Activated naive CD8-positive, alpha-beta T cell treated with anti-CD3 and anti-CD28 coated beads, Interleukin-2, amount 10 ng/mL, durations not matched to agents 7 days and 5 days (primary cell): ENCODE data around the gene SOX2. TPM values are rescaled to one million over a fixed set of nuclear protein-coding genes. Genes with fewer than 3 reads are reported as not detected.

Source experiments
- ATAC-seq: fragments of 150-1000 bp; cut with Tn5 transposase; one replicate; pipeline ENCODE4 v1.10.0; 2021; ENCODE audit warnings: low read depth, moderate library complexity
- POLR2A ChIA-PET: fragments of 350-600 bp; sonication (Branson Sonifier 250); formaldehyde crosslinking; loops from one replicate; lab custom pipeline; 2021; ENCODE audit warnings: antibody characterized with exemption; lab: Charles Lee
- DNase-seq: peaks from one replicate; pipeline ENCODE4 v3.0.0; 2021
- H3K27ac Mint-ChIP-seq: one replicate; pipeline ENCODE4 v1.8.0; 2022; ENCODE audit warnings: mild to moderate bottlenecking, mixed read lengths
- H3K27me3 Mint-ChIP-seq: one replicate; pipeline ENCODE4 v1.8.0; 2022; ENCODE audit warnings: mild to moderate bottlenecking, moderate library complexity, mixed read lengths
- H3K36me3 Mint-ChIP-seq: one replicate; pipeline ENCODE4 v1.8.0; 2021; ENCODE audit warnings: mild to moderate bottlenecking, mixed read lengths
- H3K4me1 Mint-ChIP-seq: one replicate; pipeline ENCODE4 v1.8.0; 2021; ENCODE audit warnings: mixed read lengths
- H3K4me3 Mint-ChIP-seq: one replicate; pipeline ENCODE4 v1.8.0; 2022; ENCODE audit warnings: mild to moderate bottlenecking, moderate library complexity, mixed read lengths
- H3K9me3 Mint-ChIP-seq: one replicate; pipeline ENCODE4 v1.8.0; 2021; ENCODE audit warnings: mixed read lengths
- total RNA-seq, 2 experiments: library from RNA; stranded (reverse); gene quantifications; one replicate each; pipeline ENCODE4 v1.2.3, GENCODE V29; 2021

Gene SOX2
- total RNA-seq, result not detected

- Mint-ChIP-seq H3K4me3 (no peak within 1 kb of the TSS), H3K4me1 (peaks cover 2% of the 10 kb centered on the region), H3K36me3 (no peaks in the 10 kb centered on the region), H3K27ac (peak within 1 kb of the TSS; percentile 65), H3K9me3 (no peaks in the 10 kb centered on the region), H3K27me3 (peaks cover 72% of the 10 kb centered on the region)
- ATAC-seq, result no peak
- DNase-seq, result no peak
- POLR2A ChIA-PET, result no interaction called here
These were observed at the start of gene SOX2 for GRCh38 chr3:181711325-181712135. Gene SOX2, plus strand, starts transcription at chr3:181711925. Its CDS starts 436 bp downstream, at chr3:181712361.

- POLR2A ChIA-PET, result no interaction called here
- ATAC-seq, result no peak
- H3K36me3 Mint-ChIP-seq, result no peaks in the 10 kb centered on the region
These were observed 28.2 kb upstream of the SOX2 start for GRCh38 chr3:181683563-181683962.

GRCh38 chr3:181687190-181687589, 24.5 kb upstream of the SOX2 start:
- H3K9me3 Mint-ChIP-seq, result no peaks in the 10 kb centered on the region
- DNase-seq (no peak), ATAC-seq (no peak)
- POLR2A ChIA-PET, result no interaction called here
- H3K4me1 Mint-ChIP-seq, result no peaks in the 10 kb centered on the region
- no peak overlapping the region for H3K4me3 Mint-ChIP-seq
- H3K36me3 Mint-ChIP-seq, result no peaks in the 10 kb centered on the region
- no peak overlapping the region for H3K27ac Mint-ChIP-seq
- H3K27me3 Mint-ChIP-seq, result peaks cover 10% of the 10 kb centered on the region

More at GRCh38 chr3:181683563-181683962, 28.2 kb upstream of the SOX2 start:
- no peak overlapping the region for H3K4me3 Mint-ChIP-seq
- DNase-seq, result no peak
- no peak overlapping the region for H3K27ac Mint-ChIP-seq
- no peaks in the 10 kb centered on the region for H3K4me1 Mint-ChIP-seq
- H3K27me3 Mint-ChIP-seq, result no peaks in the 10 kb centered on the region
- H3K9me3 Mint-ChIP-seq, result no peaks in the 10 kb centered on the region

- ATAC-seq, result no peak
- Mint-ChIP-seq H3K27me3 (peaks cover 10% of the 10 kb centered on the region), H3K9me3 (no peaks in the 10 kb centered on the region), H3K4me3 (no peak overlapping the region), H3K27ac (no peak overlapping the region), H3K4me1 (no peaks in the 10 kb centered on the region), H3K36me3 (no peaks in the 10 kb centered on the region)
- no peak for DNase-seq
- POLR2A ChIA-PET, result no interaction called here
These were observed 24.0 kb upstream of the SOX2 start for GRCh38 chr3:181687731-181688130.

- Mint-ChIP-seq H3K36me3 (no peaks in the 10 kb centered on the region), H3K4me3 (no peak overlapping the region), H3K4me1 (no peaks in the 10 kb centered on the region), H3K27me3 (peaks cover 20% of the 10 kb centered on the region), H3K27ac (no peak overlapping the region), H3K9me3 (no peaks in the 10 kb centered on the region)
- no peak for ATAC-seq
- POLR2A ChIA-PET, result no interaction called here
- no peak for DNase-seq
These were observed 22.2 kb upstream of the SOX2 start for GRCh38 chr3:181689546-181689945.

GRCh38 chr3:181690769-181691168, 21.0 kb upstream of the SOX2 start:
- Mint-ChIP-seq H3K36me3 (no peaks in the 10 kb centered on the region), H3K4me1 (peaks cover 2% of the 10 kb centered on the region), H3K9me3 (no peaks in the 10 kb centered on the region), H3K27me3 (peaks cover 29% of the 10 kb centered on the region), H3K27ac (no peak overlapping the region), H3K4me3 (no peak overlapping the region)
- POLR2A ChIA-PET, result no interaction called here
- DNase-seq (no peak), ATAC-seq (no peak)

- no peaks in the 10 kb centered on the region for H3K36me3 Mint-ChIP-seq
- DNase-seq, result no peak
- H3K27me3 Mint-ChIP-seq, result peaks cover 38% of the 10 kb centered on the region
- H3K9me3 Mint-ChIP-seq, result no peaks in the 10 kb centered on the region
- H3K4me1 Mint-ChIP-seq, result peaks cover 10% of the 10 kb centered on the region
- H3K27ac Mint-ChIP-seq, result no peak overlapping the region
- ATAC-seq, result no peak
- POLR2A ChIA-PET, result no interaction called here
- H3K4me3 Mint-ChIP-seq, result no peak overlapping the region
These were observed 19.8 kb upstream of the SOX2 start for GRCh38 chr3:181691901-181692300.

- Mint-ChIP-seq H3K36me3 (no peaks in the 10 kb centered on the region), H3K9me3 (no peaks in the 10 kb centered on the region), H3K4me1 (peaks cover 10% of the 10 kb centered on the region), H3K27ac (no peak overlapping the region), H3K4me3 (no peak overlapping the region), H3K27me3 (peaks cover 45% of the 10 kb centered on the region)
- ATAC-seq (no peak), DNase-seq (no peak)
- POLR2A ChIA-PET, result no interaction called here
These were observed 19.2 kb upstream of the SOX2 start for GRCh38 chr3:181692311-181693145.

GRCh38 chr3:181693280-181693679, 18.4 kb upstream of the SOX2 start:
- DNase-seq, result no peak
- no peaks in the 10 kb centered on the region for H3K9me3 Mint-ChIP-seq
- peaks cover 52% of the 10 kb centered on the region for H3K27me3 Mint-ChIP-seq
- H3K27ac Mint-ChIP-seq, result no peak overlapping the region
- POLR2A ChIA-PET, result no interaction called here
- no peak overlapping the region for H3K4me3 Mint-ChIP-seq
- H3K36me3 Mint-ChIP-seq, result no peaks in the 10 kb centered on the region
- H3K4me1 Mint-ChIP-seq, result peaks cover 10% of the 10 kb centered on the region
- no peak for ATAC-seq

GRCh38 chr3:181694805-181695660, 16.7 kb upstream of the SOX2 start:
- Mint-ChIP-seq H3K4me1 (peaks cover 10% of the 10 kb centered on the region), H3K27me3 (peaks cover 65% of the 10 kb centered on the region), H3K27ac (no peak overlapping the region), H3K36me3 (no peaks in the 10 kb centered on the region), H3K4me3 (peak overlapping the region; percentile 25), H3K9me3 (no peaks in the 10 kb centered on the region)
- POLR2A ChIA-PET, result no interaction called here
- DNase-seq (no peak), ATAC-seq (no peak)

- no peak for DNase-seq
- peaks cover 67% of the 10 kb centered on the region for H3K27me3 Mint-ChIP-seq
- POLR2A ChIA-PET, result no interaction called here
- H3K27ac Mint-ChIP-seq, result no peak overlapping the region
- peak overlapping the region; percentile 56 for H3K4me3 Mint-ChIP-seq
- ATAC-seq, result no peak
- H3K36me3 Mint-ChIP-seq, result no peaks in the 10 kb centered on the region
- peaks cover 17% of the 10 kb centered on the region for H3K4me1 Mint-ChIP-seq
- H3K9me3 Mint-ChIP-seq, result no peaks in the 10 kb centered on the region
These were observed 15.8 kb upstream of the SOX2 start for GRCh38 chr3:181695661-181696491.

- Mint-ChIP-seq H3K27ac (no peak overlapping the region), H3K4me1 (peaks cover 17% of the 10 kb centered on the region), H3K9me3 (no peaks in the 10 kb centered on the region), H3K4me3 (peak overlapping the region; percentile 11), H3K36me3 (no peaks in the 10 kb centered on the region), H3K27me3 (peaks cover 69% of the 10 kb centered on the region)
- no peak for ATAC-seq
- no peak for DNase-seq
- POLR2A ChIA-PET, result no interaction called here
These were observed 15.0 kb upstream of the SOX2 start for GRCh38 chr3:181696626-181697230.
